Peyer's patch (tissue), 4 donors: ENCODE results near the gene NPBWR2. TPM values are rescaled to one million over a fixed set of nuclear protein-coding genes. Genes with fewer than 3 reads are reported as not detected.

Experiments
- DNase-seq, 3 donors: peaks; one replicate each; pipeline ENCODE4 v3.0.0-alpha.2; 2017 to 2019
- H3K27ac ChIP-seq, 4 donors: fragments of 200-600 bp; sonication (generic); one replicate each; pipeline ENCODE4 v1.5.1; 2016 to 2019
- H3K27me3 ChIP-seq, 2 donors: fragments of 200-600 bp; sonication (generic); one replicate each; pipeline ENCODE4 v1.5.1; 2019
- H3K36me3 ChIP-seq, 3 donors: fragments of 200-600 bp; sonication (generic); one replicate each; pipeline ENCODE4 v1.5.1; 2016 to 2019
- H3K4me1 ChIP-seq, 4 donors: fragments of 200-600 bp; sonication (generic); one replicate each; pipeline ENCODE4 v1.5.1; 2016 to 2019
- H3K4me3 ChIP-seq, 4 donors: fragments of 200-600 bp; sonication (generic); 1 replicate in 3 of 4; 2 replicates in 1 of 4; pipeline ENCODE4 v1.5.1; 2016 to 2019; ENCODE audit warnings: mild to moderate bottlenecking in 1 of 4
- H3K9me3 ChIP-seq, 4 donors: fragments of 200-600 bp; sonication (generic); one replicate each; pipeline ENCODE4 v1.5.1; 2016 to 2019; ENCODE audit warnings: mild to moderate bottlenecking in 1 of 4
- CTCF ChIP-seq, 6 experiments: fragments of 450-650 bp in 4 of 6; fragments of 200-600 bp in 2 of 6; sonication (generic) in 1 of 6; IDR thresholded peaks; one replicate each; pipeline ENCODE4 v1.5.1; 2017 to 2019; ENCODE audit warnings: antibody characterized with exemption in 6 of 6, mild to moderate bottlenecking in 3 of 6, moderate library complexity in 1 of 6
- POLR2A ChIP-seq, 2 donors: fragments of 450-650 bp; IDR thresholded peaks; one replicate each; pipeline ENCODE4 v1.5.1; 2017; ENCODE audit warnings: antibody characterized with exemption in 2 of 2, mild to moderate bottlenecking in 2 of 2, moderate library complexity in 2 of 2
- total RNA-seq, 4 donors: library from RNA; depleted of rRNA; stranded (reverse); fragments of >200 nt; gene quantifications; one replicate each; pipeline ENCODE4 v1.1.0, GENCODE V29; 2016

Gene NPBWR2
- total RNA-seq, 4 donors from 2014 or later, result not detected

GRCh38 chr20:64077876-64078551, 29.4 kb downstream of the NPBWR2 start:
- DNase-seq, result peak in 2 of 3 donors; percentile 91 to 92
- Histone ChIP-seq H3K27ac (peak overlapping the region; percentile 73 to 95 (median 82)), H3K4me3 (peak overlapping the region; percentile 63 to 81 (median 75)), H3K36me3 (peaks cover 0 to 21% (median 0%) of the 10 kb centered on the region in 3 donors), H3K27me3 (no peaks in the 10 kb centered on the region), H3K4me1 (peaks cover 0 to 25% (median 12%) of the 10 kb centered on the region in 4 donors), H3K9me3 (no peaks in the 10 kb centered on the region)
- no peak for TF ChIP-seq POLR2A (IDR thresholded peaks at IDR 0.05)
- TF ChIP-seq CTCF (IDR thresholded peaks at IDR 0.05), result no peak

- H3K27me3 ChIP-seq, result no peaks in the 10 kb centered on the region
- peak overlapping the region; percentile 38 to 81 (median 68) for H3K4me3 ChIP-seq
- peaks cover 0 to 28% (median 10%) of the 10 kb centered on the region in 4 donors for H3K4me1 ChIP-seq
- no peak for DNase-seq
- H3K9me3 ChIP-seq, result no peaks in the 10 kb centered on the region
- H3K36me3 ChIP-seq, result peaks cover 0 to 25% (median 0%) of the 10 kb centered on the region in 3 donors
- H3K27ac ChIP-seq, result peak overlapping the region; percentile 73 to 95 (median 82)
- no peak for TF ChIP-seq POLR2A (IDR thresholded peaks at IDR 0.05)
- TF ChIP-seq CTCF (IDR thresholded peaks at IDR 0.05), result no peak
Measured at GRCh38 chr20:64077541-64077875, 29.9 kb downstream of the NPBWR2 start.

DNA sequence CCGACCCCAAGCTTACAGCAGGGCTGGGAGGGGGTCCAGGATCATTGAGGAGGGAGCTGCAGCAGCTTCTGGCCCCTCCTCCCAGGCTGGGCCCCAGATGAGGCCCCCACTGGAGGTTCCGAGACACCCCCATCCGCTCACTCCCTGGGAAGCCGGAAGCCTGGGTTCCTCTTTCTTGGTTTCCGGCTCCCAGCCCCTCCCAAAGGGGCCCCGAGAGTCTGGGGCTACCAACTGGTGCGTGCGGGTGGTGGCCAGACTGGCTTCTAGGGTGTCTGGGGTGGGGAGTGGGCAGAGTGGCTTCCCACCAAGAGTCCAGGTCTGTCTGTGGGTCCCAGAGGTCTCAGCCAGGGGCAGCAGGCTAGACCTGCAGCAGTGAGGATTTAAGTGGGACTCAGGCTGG, 30.3 kb downstream of the NPBWR2 start:
- Histone ChIP-seq H3K9me3 (no peaks in the 10 kb centered on the region), H3K36me3 (peaks cover 0 to 25% (median 0%) of the 10 kb centered on the region in 3 donors), H3K27ac (peak overlapping the region; percentile 73 to 95 (median 82)), H3K4me3 (peak overlapping the region; percentile 38 to 81 (median 68)), H3K27me3 (no peaks in the 10 kb centered on the region), H3K4me1 (peaks cover 0 to 32% (median 9%) of the 10 kb centered on the region in 4 donors)
- TF ChIP-seq POLR2A (IDR thresholded peaks at IDR 0.05), result no peak
- no peak for TF ChIP-seq CTCF (IDR thresholded peaks at IDR 0.05)
- peak in 2 of 3 donors; percentile 80 to 84 for DNase-seq

DNA sequence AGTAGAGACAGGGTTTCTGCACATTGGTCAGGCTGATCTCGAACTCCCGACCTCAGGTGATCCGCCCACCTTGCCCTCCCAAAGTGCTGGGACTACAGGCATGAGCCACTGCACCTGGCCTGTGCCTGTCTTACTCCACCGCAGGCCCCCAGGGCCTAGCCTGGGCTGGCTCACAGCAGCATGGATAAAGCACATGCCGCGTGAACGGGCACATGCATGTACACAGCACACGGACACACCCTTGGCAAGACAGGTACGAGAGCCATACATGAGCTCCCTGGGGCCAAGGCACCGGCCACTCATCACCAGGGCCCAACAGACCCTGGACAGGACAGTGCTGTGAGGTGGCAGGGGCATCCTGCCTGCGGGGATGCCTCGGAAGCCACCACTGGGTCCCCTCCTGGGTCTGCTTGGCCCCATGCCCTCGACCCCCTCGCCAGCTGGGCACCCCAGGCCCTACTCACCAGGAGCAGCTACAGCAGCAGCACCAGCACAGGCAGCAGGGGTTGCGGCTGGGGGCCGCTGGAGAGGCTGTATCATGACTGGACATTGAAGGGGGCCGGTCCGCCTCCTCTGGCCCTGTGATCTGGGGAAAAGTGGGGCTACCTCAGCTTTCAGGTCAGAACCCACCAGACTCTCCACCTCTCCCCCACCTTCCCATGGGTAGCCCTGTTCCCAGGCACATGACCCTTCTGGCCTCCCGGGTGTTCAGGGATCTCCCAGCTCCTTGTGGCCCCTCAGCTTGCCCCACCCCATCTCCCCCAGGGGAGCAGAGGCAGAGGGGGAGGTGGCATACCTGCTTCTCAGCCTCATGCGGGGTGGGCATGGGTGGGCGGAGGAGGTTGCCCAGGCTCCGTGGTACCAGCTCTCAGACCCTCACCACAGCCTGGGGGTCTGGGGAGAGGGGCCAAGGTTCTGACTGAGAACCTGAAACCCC, 31.0 kb downstream of the NPBWR2 start:
- Histone ChIP-seq H3K4me3 (peak overlapping the region; percentile 17 to 81 (median 50)), H3K27me3 (no peaks in the 10 kb centered on the region), H3K9me3 (no peaks in the 10 kb centered on the region), H3K4me1 (peaks cover 0 to 40% (median 8%) of the 10 kb centered on the region in 4 donors), H3K27ac (peak overlapping the region; percentile 73 to 95 (median 82)), H3K36me3 (peaks cover 0 to 25% (median 0%) of the 10 kb centered on the region in 3 donors)
- no peak for TF ChIP-seq CTCF (IDR thresholded peaks at IDR 0.05)
- no peak for TF ChIP-seq POLR2A (IDR thresholded peaks at IDR 0.05)
- DNase-seq, result no peak

GRCh38 chr20:64075556-64075955, 31.8 kb downstream of the NPBWR2 start:
- no peak for DNase-seq
- H3K27ac ChIP-seq, result no peak overlapping the region
- no peak overlapping the region for H3K4me3 ChIP-seq
- H3K27me3 ChIP-seq, result no peaks in the 10 kb centered on the region
- H3K9me3 ChIP-seq, result no peaks in the 10 kb centered on the region
- TF ChIP-seq CTCF (IDR thresholded peaks at IDR 0.05), result no peak
- TF ChIP-seq POLR2A (IDR thresholded peaks at IDR 0.05), result no peak
- H3K36me3 ChIP-seq, result peaks cover 0 to 25% (median 0%) of the 10 kb centered on the region in 3 donors
- peaks cover 0 to 41% (median 8%) of the 10 kb centered on the region in 4 donors for H3K4me1 ChIP-seq
